TTC549 (cell line): ENCODE data around the gene PCNX3.

Experiments
- FAIRE-seq: peaks from 2 replicates; lab custom pipeline; 2012; peaks lifted over from hg19 to GRCh38; lab: Jason Lieb, UNC

PCNX3 gene

DNA sequence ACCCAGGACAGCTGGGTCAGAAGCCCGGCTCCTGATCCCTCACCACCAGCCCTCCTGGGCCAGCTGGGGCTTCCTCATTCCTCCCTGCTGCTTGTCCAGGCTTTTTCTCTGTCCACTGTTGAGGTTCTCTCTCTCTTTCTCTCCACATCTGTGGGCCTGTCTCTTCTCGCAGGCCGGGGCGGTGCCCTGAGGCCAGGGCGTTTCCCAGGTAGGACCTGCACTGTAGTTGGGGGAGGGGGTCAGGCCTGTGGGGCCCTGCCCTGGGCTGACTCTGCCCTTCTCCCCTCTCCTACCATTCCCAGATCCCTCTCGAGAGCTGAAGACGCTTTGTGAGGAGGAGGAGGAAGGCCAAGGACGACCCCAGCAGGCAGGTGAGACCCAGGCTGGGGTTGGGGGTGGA lies 34.8 kb upstream of the PCNX3 start:
- no peak for FAIRE-seq

GRCh38 chr11:65581928-65582327 lies 33.6 kb upstream of the PCNX3 start:
- no peak for FAIRE-seq

- FAIRE-seq = no peak
These were observed 32.0 kb upstream of the PCNX3 start for GRCh38 chr11:65583589-65583988.

GRCh38 chr11:65584106-65584505 lies 31.5 kb upstream of the PCNX3 start:
- FAIRE-seq = no peak

DNA sequence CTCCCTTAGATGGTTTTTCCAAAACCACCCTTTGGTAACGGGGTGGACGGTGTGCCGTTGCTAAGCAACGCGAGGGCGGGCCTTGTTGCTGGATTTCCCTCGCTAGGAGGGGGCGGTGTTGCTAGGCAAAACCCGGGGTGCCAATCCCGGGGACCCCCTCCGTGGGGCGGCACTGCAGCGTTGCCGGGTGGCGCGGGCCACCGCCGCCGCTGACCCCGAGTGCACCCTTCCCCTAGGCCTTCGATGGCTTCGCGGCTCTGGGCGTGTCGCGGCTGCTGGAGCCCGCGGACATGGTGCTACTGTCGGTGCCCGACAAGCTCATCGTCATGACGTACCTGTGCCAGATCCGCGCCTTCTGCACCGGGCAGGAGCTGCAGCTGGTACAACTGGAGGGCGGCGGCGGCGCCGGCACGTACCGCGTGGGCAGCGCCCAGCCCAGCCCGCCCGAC lies 30.8 kb upstream of the PCNX3 start:
- no peak for FAIRE-seq

- FAIRE-seq = no peak
These were observed 30.0 kb upstream of the PCNX3 start for GRCh38 chr11:65585396-65586246.

GRCh38 chr11:65586247-65586630 lies 29.3 kb upstream of the PCNX3 start:
- FAIRE-seq = no peak

GRCh38 chr11:65586676-65587075 lies 28.9 kb upstream of the PCNX3 start:
- peak; percentile 83 for FAIRE-seq

DNA sequence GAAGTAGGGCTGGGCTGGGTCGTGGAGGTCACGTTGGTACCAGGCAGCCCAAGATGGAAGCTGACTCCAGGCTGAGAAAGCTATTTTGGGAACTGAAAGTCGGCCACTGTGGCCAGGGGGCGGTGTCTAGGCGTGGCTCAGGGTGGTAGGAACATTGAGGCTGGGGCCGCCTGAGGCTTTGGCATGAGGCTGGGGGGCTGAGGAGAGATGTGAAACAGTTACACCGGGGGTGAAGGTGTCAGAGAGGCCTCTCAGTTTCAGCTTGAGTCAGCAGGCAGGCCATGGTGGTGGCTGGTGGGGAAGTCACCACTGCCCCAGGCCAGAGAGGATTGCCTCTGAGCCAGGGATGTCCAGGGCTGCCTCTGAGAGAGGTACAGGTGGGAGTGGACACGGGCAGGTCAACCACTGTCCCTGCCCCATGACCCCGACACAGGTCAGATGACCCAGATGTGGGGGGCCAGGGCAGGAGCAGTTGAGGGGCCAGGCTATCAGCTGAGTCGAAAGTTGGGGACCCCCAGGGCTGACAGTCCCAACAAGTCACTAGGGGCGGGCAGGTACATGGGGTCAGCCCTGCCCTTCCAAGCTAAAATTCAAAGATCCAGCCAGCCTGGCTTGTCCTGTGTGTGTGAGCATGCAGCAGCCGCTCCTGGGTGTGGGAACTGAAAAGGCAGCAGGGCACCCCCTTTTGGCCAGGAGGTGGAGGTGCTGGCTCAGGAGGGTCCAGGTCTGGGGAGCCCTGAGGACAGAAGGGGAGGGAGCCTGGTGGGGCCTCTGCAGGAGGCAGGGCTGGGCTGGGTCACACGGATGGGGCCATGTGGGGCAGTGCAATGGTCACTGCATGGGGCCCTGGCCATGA lies 27.1 kb upstream of the PCNX3 start:
- FAIRE-seq = no peak

GRCh38 chr11:65589444-65590239 lies 25.9 kb upstream of the PCNX3 start:
- FAIRE-seq = no peak

DNA sequence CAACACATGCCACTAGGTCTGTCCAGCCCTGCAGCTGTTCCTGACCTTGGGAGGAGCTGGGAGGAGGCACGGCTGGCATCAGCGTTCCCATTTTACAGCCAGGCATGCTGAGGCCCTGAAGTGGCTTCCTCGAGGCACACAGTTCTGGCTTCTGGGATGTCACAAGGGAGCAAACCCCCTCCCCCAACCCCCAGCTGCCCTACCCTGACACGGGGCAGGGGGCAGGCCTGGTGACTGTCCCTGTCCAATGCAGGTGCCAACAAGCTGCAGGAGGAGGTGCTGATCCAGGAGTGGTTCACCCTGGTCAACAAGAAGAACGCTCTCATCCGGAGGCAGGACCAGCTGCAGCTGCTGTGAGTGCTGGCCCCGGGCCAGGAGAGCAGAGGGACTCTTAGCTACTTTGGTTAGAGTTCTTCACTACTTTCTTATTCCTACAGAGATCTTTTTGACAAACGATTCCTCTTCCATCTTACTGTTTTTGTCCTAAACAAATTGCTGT lies 25.3 kb upstream of the PCNX3 start:
- FAIRE-seq = no peak

DNA sequence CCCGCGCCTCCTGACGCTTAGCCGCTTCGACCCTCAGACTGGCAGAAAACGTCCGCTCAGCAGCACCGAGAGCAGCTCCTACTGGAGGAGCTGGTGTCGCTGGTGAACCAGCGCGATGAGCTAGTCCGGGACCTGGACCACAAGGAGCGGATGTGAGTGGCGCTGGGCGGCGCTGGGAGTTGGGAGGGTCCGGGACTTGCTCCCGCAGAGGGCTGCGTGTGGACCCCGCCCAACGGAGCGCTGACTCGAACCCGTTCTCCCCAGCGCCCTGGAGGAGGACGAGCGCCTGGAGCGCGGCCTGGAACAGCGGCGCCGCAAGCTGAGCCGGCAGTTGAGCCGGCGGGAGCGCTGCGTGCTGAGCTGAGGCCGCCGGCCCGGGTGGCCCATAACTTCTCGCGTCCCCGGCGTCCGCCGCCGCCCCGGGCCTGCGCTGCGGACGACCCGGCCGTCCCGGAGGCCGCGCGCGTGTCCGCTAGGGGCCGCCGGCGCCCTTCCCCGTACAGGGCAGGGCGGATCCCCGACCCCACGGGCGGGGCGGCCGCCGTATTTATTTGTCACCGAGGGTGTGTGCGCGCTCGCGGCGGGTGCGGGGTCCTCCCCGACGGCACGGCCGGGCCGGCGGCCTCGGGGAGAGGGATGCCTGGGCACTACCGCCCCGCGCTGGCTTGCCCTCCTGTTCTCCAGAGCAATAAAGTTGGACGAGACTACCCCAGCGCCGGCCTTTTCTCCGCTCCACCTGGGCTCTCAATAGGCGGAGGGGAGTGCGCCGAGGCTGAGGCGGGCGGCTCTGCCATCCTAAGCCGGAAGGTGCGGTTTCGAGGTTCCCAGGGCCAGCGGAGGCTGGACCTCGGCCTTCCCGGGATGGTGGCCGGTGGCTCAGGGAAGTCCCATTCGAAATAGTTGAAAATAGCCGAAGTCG lies 23.4 kb upstream of the PCNX3 start:
- FAIRE-seq = no peak

GRCh38 chr11:65592858-65593517 lies 22.6 kb upstream of the PCNX3 start:
- FAIRE-seq = no peak

DNA sequence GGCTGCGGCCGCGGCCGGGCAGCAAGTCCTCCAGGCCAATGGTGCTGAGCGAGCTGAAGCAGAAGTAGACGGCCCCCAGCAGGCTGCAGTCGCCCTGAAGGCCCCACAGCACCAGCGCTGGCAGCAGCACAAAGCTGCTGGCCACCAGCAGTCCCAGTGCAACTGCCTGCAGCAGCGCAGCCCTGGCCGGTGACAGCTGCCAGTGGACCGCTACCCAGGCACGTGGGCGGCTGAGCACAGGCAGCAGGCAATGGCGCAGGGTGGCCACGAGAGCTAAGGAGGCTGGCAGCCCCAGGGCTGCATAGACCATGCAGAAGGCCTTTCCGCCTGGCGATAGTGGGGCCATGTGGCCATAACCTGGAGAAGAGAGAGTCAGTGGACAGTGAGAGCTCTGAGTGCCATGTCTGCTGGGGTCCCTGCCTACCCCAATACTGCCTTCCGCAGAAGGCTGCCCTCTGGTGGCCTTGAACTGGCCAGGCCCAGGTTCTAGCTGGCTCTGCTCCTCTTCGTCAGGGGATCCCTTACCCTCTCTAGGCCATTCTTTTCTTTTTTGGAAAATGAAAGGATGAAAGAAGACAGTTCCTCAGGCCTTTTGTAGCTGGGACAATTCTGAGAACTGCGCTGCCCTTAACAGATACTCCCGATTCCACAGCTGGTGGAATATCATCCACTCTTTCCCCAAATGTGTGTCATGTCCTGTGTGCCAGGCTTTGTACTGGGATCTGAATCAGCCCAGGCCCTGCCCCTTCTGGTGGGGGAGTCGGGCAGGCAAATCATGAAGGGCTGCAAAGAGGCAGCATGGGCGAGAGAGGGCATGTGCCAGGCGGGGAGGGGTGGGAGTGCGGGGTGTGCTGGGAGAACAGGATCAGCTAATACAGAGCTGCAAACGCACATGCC lies 21.8 kb upstream of the PCNX3 start:
- FAIRE-seq = no peak

DNA sequence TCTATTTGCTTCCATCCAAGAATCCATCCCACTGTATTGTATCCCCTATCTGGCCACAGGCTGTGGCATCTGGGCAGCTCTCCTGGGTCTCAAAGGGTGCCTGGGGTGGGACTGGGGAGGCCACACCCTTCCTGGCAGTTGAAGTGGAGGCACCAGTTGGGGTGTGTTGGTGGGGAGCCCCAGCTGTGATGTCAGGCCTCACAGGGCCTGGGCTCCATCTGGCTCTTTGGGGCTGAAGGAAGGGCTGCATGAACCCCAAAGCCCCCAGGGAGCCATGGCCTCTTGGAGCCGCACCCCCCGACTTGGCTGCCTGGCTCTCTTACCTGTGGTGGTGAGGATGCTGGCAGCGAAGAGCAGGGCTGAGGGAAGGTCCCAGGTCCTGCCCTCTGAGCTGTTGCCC lies 20.4 kb upstream of the PCNX3 start:
- FAIRE-seq = no peak

- FAIRE-seq = no peak
These were observed 19.9 kb upstream of the PCNX3 start, which contains the start of gene KCNK7 for GRCh38 chr11:65595543-65596281. Gene KCNK7 (minus strand): TSS chr11:65595800. CDS start chr11:65595772, 28 bp downstream.

GRCh38 chr11:65596520-65596919 lies 19.1 kb upstream of the PCNX3 start:
- no peak for FAIRE-seq

- FAIRE-seq = no peak
These were observed 17.3 kb upstream of the PCNX3 start for GRCh38 chr11:65598258-65598699.
